ENCODE results near the gene FAM117B.

DNA sequence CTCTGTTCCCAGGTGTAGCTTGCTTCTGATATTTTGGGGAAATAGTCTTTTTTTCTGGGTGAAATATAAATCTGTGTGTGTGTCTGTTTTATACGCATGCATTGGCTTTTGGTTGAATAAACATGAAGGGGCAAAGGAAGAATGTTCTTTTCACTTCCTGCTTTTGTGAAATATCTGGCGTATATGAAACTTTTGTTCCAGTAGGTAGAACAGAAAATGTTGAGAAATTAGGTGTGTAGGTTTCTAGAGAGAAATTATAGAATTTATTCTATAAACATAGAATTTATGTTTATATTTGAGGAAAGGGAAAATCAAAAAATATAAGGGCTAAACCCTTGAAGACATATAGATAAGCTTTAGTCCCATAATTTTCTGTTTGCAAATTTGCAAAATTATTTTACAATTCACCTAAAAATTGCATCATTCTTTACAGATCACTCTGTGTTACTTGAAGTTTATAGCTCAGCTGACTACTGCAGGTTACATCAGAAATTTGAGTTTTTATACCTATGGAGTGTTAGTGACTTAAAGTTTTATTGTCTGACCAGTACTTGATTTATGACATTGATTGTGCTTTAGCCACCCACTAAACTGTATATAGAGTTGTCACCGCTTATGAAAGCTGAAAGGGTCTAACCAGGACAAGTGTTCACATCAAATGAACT lies 116.1 kb downstream of the FAM117B start:
- TF ChIP-seq CTCF (IDR thresholded peaks at IDR 0.05) (no peak), POLR2A (IDR thresholded peaks at IDR 0.05) (no peak), POLR2AphosphoS5 (IDR thresholded peaks at IDR 0.05) (no peak), EP300 (IDR thresholded peaks at IDR 0.05) (no peak)
